ENCODE data around the gene STYK1.
A peak's percentile ranks its signal among the peaks of the same experiment; 100 is the strongest.
"Not testable (repeated sequence)": the region's sequence is repeated elsewhere in the genome, so short reads cannot be mapped to it uniquely, and the experiment has no call there.

Gene STYK1

DNA sequence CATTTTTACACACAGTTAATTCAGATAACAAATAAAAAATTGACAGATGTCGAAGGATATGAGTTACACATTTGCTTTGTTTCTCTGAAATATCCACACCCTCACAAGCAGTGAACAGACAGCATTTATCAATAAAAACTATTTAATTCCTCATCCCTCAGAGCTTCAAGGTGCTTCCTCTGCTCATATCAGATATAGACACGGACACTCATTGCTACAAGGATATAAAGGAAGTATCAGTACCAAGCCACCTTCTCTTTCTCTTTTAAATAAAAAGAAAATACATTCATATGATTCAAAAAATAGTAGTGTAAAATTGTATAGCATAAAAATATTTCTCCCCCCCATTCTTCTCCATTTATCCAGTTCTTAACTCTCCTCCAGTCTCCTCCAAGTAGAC is 38.5 kb downstream of the STYK1 start:
- in situ Hi-C loops (cut with HindIII; ENCODE audit: low pct_ligation_motif_present, low pct_unique_long_range_greater_than_20kb, low sequenced_read_pairs), result no loop called here

DNA sequence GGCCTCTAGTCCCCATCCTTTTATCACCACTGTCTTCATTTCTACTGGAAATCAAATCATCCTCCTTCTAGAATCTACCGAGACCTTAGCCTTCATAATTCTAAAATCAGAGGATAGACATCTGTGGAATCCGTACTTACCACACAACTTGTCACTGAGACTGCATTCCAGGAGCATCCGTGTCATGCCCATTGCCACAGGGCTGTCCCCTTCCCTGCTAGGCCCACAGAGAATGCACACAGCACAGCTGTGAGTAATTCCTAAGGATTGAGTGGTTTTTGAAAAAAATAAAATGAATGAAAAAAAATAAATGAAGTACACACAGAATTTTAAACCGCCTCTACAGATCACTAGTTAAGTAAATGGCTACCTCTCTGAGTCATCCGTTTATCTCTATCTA is 39.4 kb downstream of the STYK1 start:
- peak; percentile 65 for DNase-seq
- in situ Hi-C loops (cut with HindIII; ENCODE audit: low pct_ligation_motif_present, low pct_unique_long_range_greater_than_20kb, low sequenced_read_pairs), result no loop called here

More for the DNA sequence above, 38.5 kb downstream of the STYK1 start:
- DNase-seq, result no peak

GRCh38 chr12:10633541-10633940 is 40.3 kb downstream of the STYK1 start:
- in situ Hi-C loops (cut with HindIII; ENCODE audit: low pct_ligation_motif_present, low pct_unique_long_range_greater_than_20kb, low sequenced_read_pairs), result no loop called here
- no peak for DNase-seq

DNA sequence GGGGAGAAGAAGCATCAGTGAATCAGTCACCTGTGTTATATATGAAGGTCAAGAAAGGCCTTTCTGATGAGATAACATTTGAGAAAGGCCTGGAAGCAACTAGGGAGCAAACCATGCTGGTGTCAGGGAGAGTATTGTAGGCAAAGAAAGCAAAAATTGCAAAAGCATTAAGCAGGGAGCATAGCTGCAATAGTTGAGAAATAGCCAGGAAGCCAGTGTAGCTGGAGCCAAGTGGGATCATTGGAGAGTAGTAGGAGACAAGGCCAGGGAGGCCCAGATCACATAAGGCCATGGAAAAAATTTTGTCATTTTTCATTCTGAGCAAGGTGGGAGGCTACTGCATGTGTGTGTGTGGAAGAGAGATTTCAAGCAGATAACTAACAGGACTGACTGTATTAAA is 41.6 kb downstream of the STYK1 start:
- in situ Hi-C loops (cut with HindIII; ENCODE audit: low pct_ligation_motif_present, low pct_unique_long_range_greater_than_20kb, low sequenced_read_pairs), result no loop called here
- no peak for DNase-seq

- in situ Hi-C loops (cut with HindIII; ENCODE audit: low pct_ligation_motif_present, low pct_unique_long_range_greater_than_20kb, low sequenced_read_pairs), result no loop called here
Measured at GRCh38 chr12:10624605-10625004, 49.2 kb downstream of the STYK1 start.

DNA sequence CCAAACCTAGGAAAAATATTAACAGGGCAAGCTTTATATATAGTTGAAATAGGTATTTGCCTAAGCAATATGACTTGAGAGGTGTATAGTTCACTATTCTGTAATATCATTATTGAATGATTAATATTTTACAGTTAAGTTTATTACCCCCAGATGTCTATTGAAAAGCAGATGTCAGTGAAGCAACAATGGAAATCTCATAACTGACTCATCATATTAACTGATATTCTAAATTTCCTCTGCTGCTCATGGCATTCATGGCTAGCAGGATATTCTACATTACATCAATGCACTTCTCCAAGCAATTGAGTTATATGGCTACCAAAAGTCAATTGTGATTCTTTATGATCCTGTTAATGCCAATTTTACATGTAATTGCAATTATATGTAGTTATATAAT is 50.7 kb downstream of the STYK1 start:
- no peak for DNase-seq
- in situ Hi-C loops (cut with HindIII; ENCODE audit: low pct_ligation_motif_present, low pct_unique_long_range_greater_than_20kb, low sequenced_read_pairs), result no loop called here

More at GRCh38 chr12:10624605-10625004, 49.2 kb downstream of the STYK1 start:
- no peak for DNase-seq

DNA sequence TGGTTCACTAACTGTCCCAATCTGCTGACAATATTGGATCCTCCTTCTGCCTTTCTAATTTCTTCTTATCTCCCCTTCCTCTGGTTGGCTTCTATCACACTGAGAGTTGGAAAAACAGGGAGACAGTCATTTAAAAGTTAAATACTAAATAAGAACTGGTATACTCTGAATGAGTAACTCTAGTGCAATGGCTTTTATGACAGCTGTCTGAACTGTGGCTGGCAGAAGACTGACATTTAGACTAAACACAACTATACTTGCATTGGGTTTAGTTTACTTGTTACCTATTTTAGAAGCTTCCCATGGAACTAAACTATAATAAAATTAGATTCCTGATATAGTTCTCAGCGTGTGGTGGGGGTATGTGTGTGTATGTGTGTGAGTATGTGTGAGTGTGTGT is 52.6 kb downstream of the STYK1 start:
- DNase-seq, result no peak
- in situ Hi-C loops (cut with HindIII; ENCODE audit: low pct_ligation_motif_present, low pct_unique_long_range_greater_than_20kb, low sequenced_read_pairs), result no loop called here

DNA sequence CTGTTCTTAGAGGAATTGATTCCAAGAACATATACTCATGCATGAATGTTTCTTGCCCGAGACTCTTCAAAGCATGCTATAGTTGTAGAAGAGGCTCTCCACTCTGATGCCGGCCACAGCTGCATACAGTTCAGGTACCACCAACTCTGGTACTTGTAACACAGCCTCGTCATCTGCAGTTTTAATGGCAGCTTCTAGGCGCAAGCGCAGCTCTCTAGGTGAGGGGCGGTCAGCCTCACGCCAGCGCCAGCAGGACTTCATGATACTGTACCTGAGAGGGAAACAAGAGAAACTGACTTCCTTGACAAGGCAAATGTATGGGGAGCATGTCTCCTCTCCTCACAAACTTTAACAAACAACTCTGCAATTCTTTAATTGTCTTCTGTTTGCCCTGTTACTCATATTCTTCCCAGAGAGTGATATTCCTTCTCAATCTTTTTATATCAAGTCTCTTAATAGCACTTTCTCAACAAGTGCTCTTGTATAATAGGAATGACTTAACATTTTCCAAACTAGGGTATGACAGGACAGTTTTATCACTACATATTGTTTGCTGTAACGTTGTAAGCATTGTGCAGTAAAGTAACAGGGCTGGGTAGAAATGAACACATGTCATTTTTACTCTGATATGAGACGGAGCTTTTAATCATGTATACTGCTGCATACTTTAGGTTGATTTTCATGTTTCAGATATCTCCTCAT is 53.6 kb downstream of the STYK1 start:
- no peak for DNase-seq
- in situ Hi-C loops (cut with HindIII; ENCODE audit: low pct_ligation_motif_present, low pct_unique_long_range_greater_than_20kb, low sequenced_read_pairs), result no loop called here

DNA sequence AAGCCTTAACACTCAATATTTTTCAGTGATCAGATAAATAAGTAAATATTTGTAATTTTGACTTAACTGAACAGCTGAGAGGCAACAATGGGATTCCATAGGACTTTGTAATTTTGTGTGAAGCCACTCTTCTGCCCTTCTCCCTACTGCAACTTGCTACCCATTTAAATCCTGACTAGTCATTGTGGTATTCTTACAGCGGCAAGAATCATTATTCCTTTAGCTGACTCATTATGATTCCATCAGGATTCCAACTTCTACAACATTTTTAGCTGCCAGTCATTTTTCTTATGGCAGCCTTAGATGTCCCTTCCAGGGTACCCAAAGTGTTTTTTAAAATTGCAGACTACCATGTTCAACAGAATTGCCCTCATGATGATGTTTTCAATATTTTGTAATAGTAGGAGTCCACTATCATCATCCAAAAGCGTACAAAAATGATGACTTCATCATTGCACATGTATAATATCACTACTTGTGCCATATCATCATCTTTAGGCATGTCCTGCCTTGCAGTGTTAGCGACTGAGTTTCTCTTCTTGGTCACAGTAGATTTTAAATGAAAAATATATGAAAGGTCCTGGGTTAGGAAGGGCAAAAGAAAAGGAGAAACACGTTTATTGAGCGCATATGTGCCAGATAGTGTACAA is 55.4 kb downstream of the STYK1 start:
- DNase-seq, result peak; percentile 86
- in situ Hi-C loops (cut with HindIII; ENCODE audit: low pct_ligation_motif_present, low pct_unique_long_range_greater_than_20kb, low sequenced_read_pairs), result no loop called here

GRCh38 chr12:10617863-10618262 is 56.0 kb downstream of the STYK1 start:
- DNase-seq, result peak; percentile 27
- in situ Hi-C loops (cut with HindIII; ENCODE audit: low pct_ligation_motif_present, low pct_unique_long_range_greater_than_20kb, low sequenced_read_pairs), result no loop called here

GRCh38 chr12:10615532-10615931 is 58.3 kb downstream of the STYK1 start:
- peak; percentile 25 for DNase-seq

DNA sequence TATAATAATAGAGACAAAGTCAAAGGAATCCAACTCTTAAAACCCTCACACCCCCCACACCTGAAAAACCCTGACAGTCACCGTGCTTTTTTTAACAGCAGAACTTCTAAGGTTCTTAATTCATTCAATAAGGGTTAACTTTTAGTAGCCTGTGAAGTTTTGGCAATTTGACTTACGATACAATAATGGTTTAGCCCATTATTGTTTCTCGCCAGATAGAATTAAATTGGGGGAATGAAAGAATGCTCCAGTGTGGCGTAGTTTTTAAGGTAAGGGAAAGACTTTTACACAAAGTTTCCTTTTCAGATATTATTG is 59.8 kb downstream of the STYK1 start:
- DNase-seq, result no peak
- in situ Hi-C loops (cut with HindIII; ENCODE audit: low pct_ligation_motif_present, low pct_unique_long_range_greater_than_20kb, low sequenced_read_pairs), result no loop called here

More at GRCh38 chr12:10615532-10615931, 58.3 kb downstream of the STYK1 start:
- in situ Hi-C loops (cut with HindIII; ENCODE audit: low pct_ligation_motif_present, low pct_unique_long_range_greater_than_20kb, low sequenced_read_pairs), result no loop called here

- peak; percentile 100 for DNase-seq
Measured at GRCh38 chr12:10613349-10614055, 60.4 kb downstream of the STYK1 start, which contains the start of gene MAGOHB. TSS of gene MAGOHB (minus strand) at chr12:10613609. CDS start at chr12:10613532, 77 bp downstream.

GRCh38 chr12:10612984-10613348 is 60.9 kb downstream of the STYK1 start:
- in situ Hi-C loops (cut with HindIII; ENCODE audit: low pct_ligation_motif_present, low pct_unique_long_range_greater_than_20kb, low sequenced_read_pairs), result no loop called here

More at GRCh38 chr12:10613349-10614055, 60.4 kb downstream of the STYK1 start, which contains the start of gene MAGOHB:
- in situ Hi-C loops (cut with HindIII; ENCODE audit: low pct_ligation_motif_present, low pct_unique_long_range_greater_than_20kb, low sequenced_read_pairs), result no loop called here

DNA sequence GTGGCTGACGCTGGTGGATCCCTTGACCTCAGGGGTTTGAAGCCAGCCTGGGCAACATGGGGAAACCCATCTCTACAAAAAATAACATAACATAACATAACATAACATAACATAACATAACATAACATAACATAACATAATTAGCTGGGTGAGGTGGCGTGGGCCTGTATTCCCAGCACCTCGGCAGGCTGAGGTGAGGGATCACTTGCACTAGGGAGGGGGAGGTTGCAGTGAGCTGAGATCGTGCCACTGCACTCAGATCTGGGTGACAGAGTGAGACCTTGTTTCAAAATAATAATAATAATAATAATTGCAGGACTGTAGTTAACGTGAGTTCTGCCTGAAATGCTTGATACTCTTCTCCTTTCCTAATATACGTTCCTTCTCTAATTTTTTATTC is 61.7 kb downstream of the STYK1 start:
- in situ Hi-C loops (cut with HindIII; ENCODE audit: low pct_ligation_motif_present, low pct_unique_long_range_greater_than_20kb, low sequenced_read_pairs), result no loop called here
- no peak for DNase-seq

More at GRCh38 chr12:10612984-10613348, 60.9 kb downstream of the STYK1 start:
- DNase-seq, result no peak

GRCh38 chr12:10611258-10611657 is 62.6 kb downstream of the STYK1 start:
- in situ Hi-C loops (cut with HindIII; ENCODE audit: low pct_ligation_motif_present, low pct_unique_long_range_greater_than_20kb, low sequenced_read_pairs); DNase-seq: not testable (repeated sequence)

DNA sequence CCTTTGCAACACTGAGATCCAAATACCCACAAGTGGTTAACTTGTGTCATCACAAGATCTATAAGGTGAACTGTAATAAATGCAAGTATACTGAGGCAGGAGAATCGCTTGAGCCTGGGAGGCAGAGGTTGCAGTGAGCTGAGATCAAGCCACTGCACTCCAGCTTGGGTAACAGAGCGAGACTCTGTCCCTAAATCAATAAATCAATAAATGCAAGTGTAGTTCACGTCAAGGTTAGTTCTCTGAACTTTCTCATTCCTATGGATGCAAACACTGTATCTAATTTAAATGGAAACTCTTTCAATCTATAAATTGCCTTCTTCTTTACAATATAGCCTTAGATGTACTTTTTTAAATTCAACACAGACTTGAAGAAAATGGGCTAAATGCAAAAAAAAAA is 63.7 kb downstream of the STYK1 start:
- in situ Hi-C loops (cut with HindIII; ENCODE audit: low pct_ligation_motif_present, low pct_unique_long_range_greater_than_20kb, low sequenced_read_pairs), result no loop called here
- DNase-seq, result no peak

- in situ Hi-C loops (cut with HindIII; ENCODE audit: low pct_ligation_motif_present, low pct_unique_long_range_greater_than_20kb, low sequenced_read_pairs), result no loop called here
- peak; percentile 60 for DNase-seq
Measured at GRCh38 chr12:10607885-10608458, 65.9 kb downstream of the STYK1 start.

DNA sequence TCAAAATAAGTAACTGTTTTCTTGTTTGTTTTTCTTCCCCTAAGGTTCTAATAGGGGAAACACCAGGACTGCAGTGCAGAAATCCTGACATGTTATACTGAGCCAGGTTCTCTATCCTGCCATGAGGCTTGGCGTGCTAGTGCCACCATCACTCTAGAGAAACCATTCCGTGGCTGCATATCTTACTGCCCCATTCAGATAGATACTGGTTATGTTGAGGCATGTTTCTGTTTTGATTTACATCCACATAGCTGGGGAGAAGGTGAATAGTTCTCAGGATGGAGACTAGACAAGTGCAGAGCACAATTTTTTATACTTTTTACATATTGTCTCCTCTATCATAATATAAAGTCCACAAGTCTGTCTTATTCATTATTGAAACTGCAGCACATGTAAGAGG is 72.0 kb downstream of the STYK1 start:
- no peak for DNase-seq
- in situ Hi-C loops (cut with HindIII; ENCODE audit: low pct_ligation_motif_present, low pct_unique_long_range_greater_than_20kb, low sequenced_read_pairs), result no loop called here

Data from ACHN (cell line).